Thyroid gland (tissue), 4 donors: Measurements from ENCODE around the gene MORC2.

Experiments used
- CTCF ChIP-seq, 6 experiments: fragments of 200-600 bp in 3 of 6; fragments of 450-650 bp in 3 of 6; sonication (generic) in 3 of 6; IDR thresholded peaks; one replicate each; pipeline ENCODE4 v1.5.1; 2016 to 2019; ENCODE audit warnings: antibody characterized with exemption in 6 of 6, mild to moderate bottlenecking in 2 of 6, inconsistent platforms in 1 of 6, moderate library complexity in 1 of 6
- POLR2A ChIP-seq, 2 donors: fragments of 450-650 bp; IDR thresholded peaks; one replicate each; pipeline ENCODE4 v1.6.1; 2017; ENCODE audit warnings: antibody characterized with exemption in 2 of 2, mild to moderate bottlenecking in 2 of 2, moderate library complexity in 1 of 2

GRCh38 chr22:30892731-30893221, 75.8 kb downstream of the MORC2 start:
- no peak for TF ChIP-seq CTCF (IDR thresholded peaks at IDR 0.05)
- no peak for TF ChIP-seq POLR2A (IDR thresholded peaks at IDR 0.05)
